Measurements from ENCODE around the gene GPN2.
"Not testable (repeated sequence)": the region's sequence is repeated elsewhere in the genome, so short reads cannot be mapped to it uniquely, and the experiment has no call there.

Gene GPN2

GRCh38 chr1:26856604-26857469 is 33.2 kb downstream of the GPN2 start:
- no peak for DNase-seq

GRCh38 chr1:26856181-26856580 is 33.9 kb downstream of the GPN2 start:
- no peak for DNase-seq

DNA sequence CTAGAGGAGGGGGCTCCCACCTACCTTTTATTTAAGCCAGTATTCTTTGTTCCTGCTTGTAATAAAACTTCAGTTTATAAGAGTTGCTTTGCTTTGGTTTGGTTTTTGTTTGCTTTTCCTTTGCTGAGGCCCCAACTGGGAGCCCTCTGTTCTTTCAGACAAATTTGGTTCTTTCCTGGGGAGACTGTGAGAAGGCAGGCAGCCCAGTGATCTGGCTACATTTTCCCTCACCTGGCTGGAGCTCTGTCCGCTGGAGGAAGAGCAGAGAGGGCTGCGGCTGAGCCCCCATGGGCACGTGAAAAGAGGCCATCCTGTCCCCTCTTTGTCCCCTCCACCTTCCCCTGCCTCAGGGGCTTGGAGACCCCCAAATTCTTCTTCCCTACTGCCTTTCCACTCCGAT is 34.4 kb downstream of the GPN2 start:
- no peak for DNase-seq

DNA sequence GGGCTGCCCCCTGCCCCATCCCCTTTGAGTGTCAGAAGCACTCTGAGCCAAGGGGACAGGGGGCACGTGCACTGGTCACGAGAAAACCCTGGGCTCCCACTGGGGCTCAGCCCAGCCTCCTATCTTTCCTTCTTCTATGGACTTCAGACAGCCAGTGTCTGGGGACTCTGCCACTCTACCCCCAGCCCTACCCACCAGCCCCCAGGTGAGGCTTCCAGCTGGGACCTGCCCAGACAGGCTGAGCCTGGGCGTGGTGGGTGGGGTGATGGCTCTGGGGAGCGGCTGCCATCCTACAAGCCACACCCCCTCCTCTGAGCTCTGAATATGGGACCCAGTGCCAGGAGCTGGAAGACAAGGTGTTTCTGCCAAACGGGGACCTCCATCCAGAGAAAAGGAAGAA is 35.2 kb downstream of the GPN2 start:
- no peak for DNase-seq

GRCh38 chr1:26853600-26853999 is 36.5 kb downstream of the GPN2 start:
- DNase-seq: no peak

DNA sequence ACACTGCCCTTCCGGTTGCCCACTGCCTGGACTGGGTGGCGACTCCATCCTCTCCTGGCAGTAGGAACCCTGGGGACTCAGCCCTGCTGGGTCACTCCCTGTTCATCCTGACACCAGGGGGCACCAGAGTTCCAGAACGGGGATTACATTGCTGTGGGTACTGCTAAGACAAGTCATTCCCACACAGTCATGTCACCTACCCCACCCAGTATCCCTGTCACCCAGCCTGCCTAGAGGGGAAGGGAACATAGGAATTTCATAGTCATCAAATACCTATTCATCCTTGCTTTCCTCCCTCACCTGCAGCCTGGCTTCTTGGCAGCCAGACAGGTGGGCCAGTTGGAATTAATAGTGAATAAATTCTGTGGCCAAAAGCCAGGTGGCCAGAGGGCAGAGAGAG is 36.9 kb downstream of the GPN2 start:
- peak; percentile 83 for DNase-seq

DNA sequence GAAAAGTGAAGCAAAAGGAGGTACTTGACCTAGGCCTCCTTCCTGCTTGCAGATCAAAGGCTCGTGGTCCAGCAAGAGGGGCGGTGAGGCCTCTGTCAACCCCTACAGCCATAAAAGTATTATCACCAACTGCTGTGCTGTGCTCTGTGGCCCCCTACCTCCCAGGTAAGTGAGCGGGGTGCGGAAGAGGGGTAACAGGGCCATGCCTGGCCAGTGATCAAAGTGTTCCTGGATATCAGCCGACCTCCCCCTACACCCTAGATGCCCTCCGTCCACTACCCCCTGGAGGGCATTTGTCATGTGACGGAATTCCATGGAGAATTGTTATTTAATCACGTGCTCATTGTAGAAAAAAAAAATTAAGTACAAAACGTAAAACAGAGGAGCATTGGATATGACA is 37.4 kb downstream of the GPN2 start:
- DNase-seq: no peak

DNA sequence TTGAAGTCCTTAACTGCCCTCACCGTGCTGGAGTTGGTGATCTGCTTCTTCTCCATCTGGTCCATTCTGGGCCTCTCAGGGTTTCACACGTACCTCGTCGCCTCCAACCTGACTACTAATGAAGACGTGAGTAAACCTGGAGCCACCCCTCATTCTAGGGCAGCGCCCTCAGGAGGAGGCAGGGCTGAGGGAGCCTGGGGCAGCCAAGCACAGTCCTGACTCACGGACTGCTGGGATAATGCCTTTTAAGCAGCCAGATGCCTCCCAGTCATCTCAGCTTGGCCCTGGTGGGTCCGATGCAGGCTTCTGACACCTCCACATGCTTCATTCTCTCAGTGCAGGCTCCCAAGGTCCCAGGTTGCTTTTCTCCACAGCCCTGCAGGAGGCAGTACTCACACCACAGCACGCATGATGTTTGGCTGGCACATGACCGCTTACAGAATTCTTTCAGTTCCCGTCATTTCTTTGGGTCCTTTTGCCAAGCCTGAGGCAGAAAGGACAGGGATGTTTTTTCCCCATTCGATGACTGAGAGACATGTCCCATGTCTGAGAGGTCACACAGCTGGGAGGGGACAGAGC is 38.9 kb downstream of the GPN2 start:
- DNase-seq: no peak

DNA sequence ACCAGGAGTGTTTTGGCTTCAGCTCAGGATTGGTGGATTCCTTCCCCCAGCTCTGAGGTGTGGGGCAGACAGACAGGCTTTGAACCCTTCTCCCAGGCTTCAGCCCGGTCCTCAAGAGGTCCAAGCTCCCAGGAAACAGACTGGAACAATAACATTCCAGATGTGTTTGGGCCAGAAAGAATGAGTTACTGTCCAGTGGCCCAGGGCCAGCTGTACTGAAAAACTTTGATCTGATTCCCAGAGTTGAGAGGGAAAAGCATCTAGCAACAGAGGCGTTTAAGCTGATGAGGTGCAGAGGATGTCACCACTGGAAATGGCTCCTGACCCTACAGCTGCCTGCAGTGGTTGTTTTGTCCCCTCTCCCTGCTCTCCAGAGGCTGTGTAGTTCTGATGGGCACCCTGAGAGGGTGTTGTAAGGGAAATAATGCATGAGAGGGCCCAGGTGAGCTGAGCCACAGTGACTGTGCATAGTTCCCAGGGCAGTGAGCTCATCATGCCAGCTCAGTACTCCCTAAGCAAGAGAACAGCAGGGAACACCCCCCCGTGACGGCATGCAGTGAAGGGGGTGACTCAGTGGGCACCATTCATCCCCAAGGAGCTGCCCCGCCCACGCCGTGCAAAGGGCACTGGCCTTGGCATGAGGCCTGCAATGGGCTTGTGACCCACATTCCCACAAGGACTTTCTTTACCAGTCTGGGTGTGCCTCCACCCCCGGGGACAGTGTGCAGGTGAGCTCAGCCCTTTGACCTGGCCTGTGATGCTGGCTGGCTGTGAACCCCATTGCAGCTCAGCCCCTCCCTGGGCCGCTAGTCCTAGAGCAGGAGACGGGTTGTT is 40.9 kb downstream of the GPN2 start:
- DNase-seq: peak; percentile 84

GRCh38 chr1:26848499-26848898 is 41.6 kb downstream of the GPN2 start:
- DNase-seq: no peak

GRCh38 chr1:26847826-26848225 is 42.3 kb downstream of the GPN2 start:
- DNase-seq: not testable (repeated sequence)

DNA sequence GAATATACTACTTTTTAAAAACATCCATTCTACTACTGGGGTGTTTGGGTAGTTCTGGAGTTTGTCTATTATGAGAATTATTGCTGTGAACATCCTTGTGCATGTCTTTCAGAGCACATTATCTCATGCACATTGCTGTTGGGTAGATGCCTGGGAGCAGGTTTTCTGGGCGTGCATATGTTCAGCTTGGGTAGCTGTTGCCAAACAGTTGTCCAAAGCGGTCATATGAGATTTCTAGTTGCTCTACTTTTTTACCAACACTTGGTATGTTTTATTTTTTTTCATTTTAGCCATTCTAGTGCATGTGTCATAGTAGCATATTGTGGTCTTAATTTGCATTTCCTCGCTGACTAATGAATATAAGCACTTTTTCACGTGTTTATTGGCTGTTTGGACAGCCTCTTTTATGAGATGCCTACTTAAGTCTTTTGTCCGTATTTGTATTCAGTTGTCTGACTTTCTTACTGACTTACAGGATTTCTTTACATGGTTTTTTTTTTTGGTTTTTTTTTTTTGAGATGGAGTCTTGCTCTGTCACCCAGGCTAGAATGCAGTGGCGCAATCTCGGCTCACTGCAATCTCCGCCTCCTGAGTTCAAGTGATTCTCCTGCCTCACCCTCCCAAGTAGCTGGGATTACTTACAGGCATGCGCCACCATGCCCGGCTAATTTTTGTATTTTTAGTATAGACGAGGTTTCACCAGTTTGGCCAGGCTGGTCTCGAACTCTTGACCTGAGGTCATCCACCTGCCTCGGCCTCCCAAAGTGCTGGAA is 45.5 kb downstream of the GPN2 start:
- no peak for DNase-seq

GRCh38 chr1:26839779-26840178 is 50.3 kb downstream of the GPN2 start:
- no peak for DNase-seq

- no peak for DNase-seq
These were observed 50.8 kb downstream of the GPN2 start for GRCh38 chr1:26839339-26839722.

DNA sequence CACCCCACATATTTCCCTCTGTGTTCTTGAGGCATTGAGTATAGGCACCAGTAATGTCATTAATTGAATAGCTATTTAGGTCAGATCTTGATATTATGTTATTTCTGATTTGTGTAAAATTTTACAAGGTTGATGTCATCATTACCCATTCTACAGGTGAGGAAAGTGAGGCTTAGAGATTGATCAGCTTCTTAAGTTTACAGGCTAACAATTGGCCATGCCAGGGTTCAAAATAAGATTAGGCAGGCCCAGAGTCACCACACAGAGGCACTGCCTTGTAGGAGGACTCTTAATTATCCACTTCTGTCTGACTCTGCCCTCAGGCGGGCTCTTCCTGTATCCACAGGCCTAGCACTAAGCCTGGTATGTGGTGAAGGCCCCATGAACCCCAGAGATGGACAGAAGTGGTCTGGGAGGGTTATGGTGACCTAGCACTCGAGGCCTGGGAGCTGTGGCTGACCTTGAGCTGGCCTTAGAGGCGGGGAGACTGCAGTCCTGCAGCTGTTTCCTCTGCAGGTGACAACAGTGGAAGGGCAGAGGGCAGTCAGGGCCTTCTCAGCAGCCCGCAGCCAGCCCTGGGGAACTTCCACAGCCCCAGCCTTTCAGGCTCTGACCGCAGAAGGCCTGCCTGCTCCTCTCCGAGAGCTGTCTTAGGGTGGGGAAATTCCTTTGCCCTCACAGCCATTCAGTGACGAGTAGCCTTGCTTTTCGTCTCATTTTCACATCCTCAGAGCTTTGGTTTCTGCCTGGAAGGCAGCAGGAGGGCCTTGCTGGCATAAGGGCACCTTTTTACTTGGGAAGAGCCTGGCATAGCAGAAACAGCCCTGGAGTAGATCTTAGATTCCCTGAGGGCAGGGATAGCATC is 51.4 kb downstream of the GPN2 start:
- no peak for DNase-seq

DNA sequence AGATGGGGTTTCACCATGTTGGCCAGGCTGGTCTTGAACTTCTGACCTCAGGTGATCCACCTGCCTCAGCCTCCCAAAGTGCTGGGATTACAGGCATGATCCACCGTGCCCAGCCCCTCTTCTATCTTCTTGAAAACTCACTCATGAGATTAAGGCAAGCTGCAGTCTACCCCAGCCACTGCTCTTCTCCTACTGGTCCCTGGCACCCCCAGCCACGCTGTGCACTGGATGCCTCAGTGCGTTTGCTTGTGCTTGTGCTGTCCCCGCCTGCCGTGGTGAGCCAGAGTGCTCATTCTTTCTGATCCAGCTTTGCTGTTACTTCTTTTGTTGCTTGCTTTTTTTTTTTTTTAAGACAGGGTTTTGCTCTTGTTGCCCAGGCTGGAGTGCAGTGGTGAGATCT is 52.4 kb downstream of the GPN2 start:
- not testable (repeated sequence) for DNase-seq

GRCh38 chr1:26833432-26834405 is 56.4 kb downstream of the GPN2 start:
- DNase-seq: no peak

DNA sequence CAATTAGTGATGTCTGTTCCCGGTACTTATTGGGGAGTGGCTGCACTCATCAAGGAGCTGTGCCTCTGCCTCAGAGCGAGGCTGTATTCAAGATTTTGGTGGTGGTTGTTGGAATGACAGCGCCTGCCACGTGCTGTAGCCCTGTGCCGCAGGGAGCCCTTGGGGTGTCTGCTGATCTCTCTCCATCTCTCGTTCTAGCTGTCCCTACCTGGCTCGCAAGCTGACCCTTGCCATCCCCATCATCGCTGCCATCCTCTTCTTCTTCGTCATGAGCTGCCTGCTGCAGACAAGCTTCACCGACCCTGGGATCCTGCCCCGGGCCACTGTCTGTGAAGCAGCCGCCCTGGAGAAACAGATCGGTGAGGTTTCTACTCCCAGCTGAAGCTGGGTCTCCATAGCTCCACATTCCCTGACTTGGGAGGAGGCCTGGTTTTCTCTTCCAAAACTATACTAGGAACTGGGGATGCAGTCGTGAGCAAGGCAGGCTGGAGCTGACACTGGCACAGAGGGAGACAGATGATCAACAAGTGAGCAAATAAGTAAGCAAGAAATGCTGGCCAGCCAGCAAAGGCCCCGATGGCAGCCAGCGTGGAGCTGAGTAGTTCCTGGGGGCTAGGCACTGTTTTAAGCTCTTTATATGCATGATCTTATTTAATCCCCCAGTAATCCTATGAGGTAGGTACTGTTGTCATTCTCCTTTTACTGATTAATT is 57.7 kb downstream of the GPN2 start:
- no peak for DNase-seq

DNA sequence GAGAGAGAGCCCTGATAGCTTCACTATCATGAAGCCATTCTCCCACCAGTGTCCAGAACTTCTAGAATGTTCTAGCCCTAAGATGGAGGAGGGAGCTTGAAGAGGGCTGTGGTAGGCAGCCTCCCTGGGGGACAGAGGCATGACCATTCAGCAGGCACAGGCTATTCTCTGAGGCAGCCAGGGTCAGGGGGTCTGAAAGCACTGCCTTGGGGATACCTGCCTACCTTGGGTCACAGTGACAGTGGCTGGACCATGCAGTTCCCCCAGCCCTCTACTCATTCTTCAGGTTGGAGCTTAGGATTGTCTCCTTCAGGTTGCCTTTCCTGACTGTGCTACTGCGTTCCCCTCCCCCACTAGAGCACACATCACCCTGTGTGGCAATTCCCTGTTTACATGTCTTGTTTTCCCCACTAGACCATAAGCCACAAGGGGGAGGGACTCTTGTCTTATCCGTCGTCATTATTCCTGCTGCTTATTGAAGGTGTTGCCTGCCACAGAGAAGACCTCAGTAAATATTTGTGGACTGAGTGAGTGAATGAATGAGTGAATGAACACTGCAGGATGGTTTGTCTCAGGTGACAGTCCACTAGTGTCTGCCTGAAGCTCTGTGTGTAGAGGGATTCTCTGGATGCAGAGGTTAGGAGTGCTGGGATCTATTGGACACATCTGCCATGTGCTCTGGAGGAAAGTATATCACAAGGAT is 58.4 kb downstream of the GPN2 start:
- DNase-seq: no peak
